HEK293 (cell line): ENCODE measurements around the gene DLG3.
A peak's percentile ranks its signal among the peaks of the same experiment; 100 is the strongest.

Experiments
- BCL11B ChIP-seq: fragments of 450-650 bp; formaldehyde crosslinking; IDR thresholded peaks from 2 replicates; pipeline ENCODE4 v1.5.1; 2016; ENCODE audit warnings: low read depth, missing biosample characterization, missing genetic modification characterization
- GFI1B ChIP-seq: fragments of 450-650 bp; formaldehyde crosslinking; IDR thresholded peaks from 2 replicates; pipeline ENCODE4 v1.5.1; 2016; ENCODE audit warnings: missing biosample characterization, missing genetic modification characterization
- GLIS2 ChIP-seq: fragments of 450-650 bp; formaldehyde crosslinking; IDR thresholded peaks from 2 replicates; pipeline ENCODE4 v1.5.1; 2016; ENCODE audit warnings: missing biosample characterization, missing genetic modification characterization
- KLF10 ChIP-seq: fragments of 450-650 bp; IDR thresholded peaks from 2 replicates; pipeline ENCODE4 v1.5.1; 2018; ENCODE audit warnings: missing biosample characterization, mild to moderate bottlenecking, missing genetic modification characterization
- MYNN ChIP-seq: fragments of 450-650 bp; formaldehyde crosslinking; IDR thresholded peaks from 2 replicates; pipeline ENCODE4 v1.5.1; 2016; ENCODE audit warnings: missing biosample characterization, missing genetic modification characterization, borderline replicate concordance
- MZF1 ChIP-seq: fragments of 450-650 bp; formaldehyde crosslinking; IDR thresholded peaks from 2 replicates; pipeline ENCODE4 v1.5.1; 2017; ENCODE audit warnings: missing biosample characterization, missing genetic modification characterization, borderline replicate concordance
- ZFP37 ChIP-seq: fragments of 450-650 bp; formaldehyde crosslinking; IDR thresholded peaks from 2 replicates; pipeline ENCODE4 v1.5.1; 2016; ENCODE audit warnings: missing biosample characterization, missing genetic modification characterization
- ZNF10 ChIP-seq: fragments of 450-650 bp; formaldehyde crosslinking; IDR thresholded peaks from 2 replicates; pipeline ENCODE4 v1.5.1; 2017; ENCODE audit warnings: missing biosample characterization, missing genetic modification characterization
- ZNF140 ChIP-seq: fragments of 450-650 bp; formaldehyde crosslinking; IDR thresholded peaks from 2 replicates; pipeline ENCODE4 v1.5.1; 2016; ENCODE audit warnings: missing biosample characterization, missing genetic modification characterization
- ZNF155 ChIP-seq: fragments of 450-650 bp; formaldehyde crosslinking; IDR thresholded peaks from 2 replicates; pipeline ENCODE4 v1.5.1; 2016; ENCODE audit warnings: missing biosample characterization, missing genetic modification characterization
- ZNF202 ChIP-seq: fragments of 450-650 bp; formaldehyde crosslinking; IDR thresholded peaks from 2 replicates; pipeline ENCODE4 v1.5.1; 2016; ENCODE audit warnings: missing biosample characterization, missing genetic modification characterization, borderline replicate concordance
- ZNF221 ChIP-seq: fragments of 450-650 bp; formaldehyde crosslinking; IDR thresholded peaks from 2 replicates; pipeline ENCODE4 v1.5.1; 2017; ENCODE audit warnings: missing biosample characterization, missing genetic modification characterization, borderline replicate concordance
- ZNF26 ChIP-seq: fragments of 450-650 bp; formaldehyde crosslinking; IDR thresholded peaks from 2 replicates; pipeline ENCODE4 v1.5.1; 2016; ENCODE audit warnings: missing biosample characterization, missing genetic modification characterization
- ZNF341 ChIP-seq: fragments of 450-650 bp; formaldehyde crosslinking; IDR thresholded peaks from 2 replicates; pipeline ENCODE4; 2016; ENCODE audit warnings: low read depth, missing biosample characterization, missing genetic modification characterization
- ZNF362 ChIP-seq: fragments of 450-650 bp; formaldehyde crosslinking; IDR thresholded peaks from 2 replicates; pipeline ENCODE4 v1.5.1; 2016; ENCODE audit warnings: missing biosample characterization, missing genetic modification characterization
- ZNF366 ChIP-seq: fragments of 450-650 bp; formaldehyde crosslinking; conservative IDR thresholded peaks from 2 replicates; pipeline ENCODE4 v1.5.1; 2016; ENCODE audit warnings: missing biosample characterization, missing genetic modification characterization
- ZNF391 ChIP-seq: fragments of 450-650 bp; formaldehyde crosslinking; IDR thresholded peaks from 2 replicates; pipeline ENCODE4 v1.5.1; 2016; ENCODE audit warnings: low read depth, missing biosample characterization, missing genetic modification characterization, borderline replicate concordance
- ZNF394 ChIP-seq: fragments of 450-650 bp; formaldehyde crosslinking; IDR thresholded peaks from 2 replicates; pipeline ENCODE4 v1.5.1; 2016; ENCODE audit warnings: missing biosample characterization, missing genetic modification characterization, mild to moderate bottlenecking, moderate library complexity, borderline replicate concordance
- ZNF501 ChIP-seq: fragments of 450-650 bp; formaldehyde crosslinking; IDR thresholded peaks from 2 replicates; pipeline ENCODE4 v1.5.1; 2016; ENCODE audit warnings: missing biosample characterization, missing genetic modification characterization
- ZNF510 ChIP-seq: fragments of 450-650 bp; formaldehyde crosslinking; IDR thresholded peaks from 2 replicates; pipeline ENCODE4 v1.5.1; 2018; ENCODE audit warnings: mild to moderate bottlenecking, missing genetic modification characterization, missing biosample characterization; ENCODE audit not compliant: insufficient replicate concordance
- ZNF555 ChIP-seq: fragments of 450-650 bp; formaldehyde crosslinking; conservative IDR thresholded peaks from 2 replicates; pipeline ENCODE4 v1.5.1; 2017; ENCODE audit warnings: missing biosample characterization, mild to moderate bottlenecking, missing genetic modification characterization, inconsistent platforms
- ZNF621 ChIP-seq: fragments of 450-650 bp; formaldehyde crosslinking; IDR thresholded peaks from 2 replicates; pipeline ENCODE4 v1.5.1; 2017; ENCODE audit warnings: missing biosample characterization, missing genetic modification characterization
- ZNF629 ChIP-seq: fragments of 450-650 bp; formaldehyde crosslinking; IDR thresholded peaks from 2 replicates; pipeline ENCODE4 v1.5.1; 2017; ENCODE audit warnings: missing biosample characterization, missing genetic modification characterization
- ZNF660 ChIP-seq: fragments of 450-650 bp; IDR thresholded peaks from 2 replicates; pipeline ENCODE4 v1.5.1; 2018; ENCODE audit warnings: missing biosample characterization, mild to moderate bottlenecking, missing genetic modification characterization
- ZNF664 ChIP-seq: fragments of 450-650 bp; formaldehyde crosslinking; IDR thresholded peaks from 2 replicates; pipeline ENCODE4 v1.5.1; 2016; ENCODE audit warnings: missing biosample characterization, missing genetic modification characterization
- ZNF677 ChIP-seq: fragments of 450-650 bp; IDR thresholded peaks from 2 replicates; pipeline ENCODE4 v1.5.0; 2018; ENCODE audit warnings: missing biosample characterization, mild to moderate bottlenecking, missing genetic modification characterization, moderate library complexity
- ZNF785 ChIP-seq: fragments of 450-650 bp; formaldehyde crosslinking; IDR thresholded peaks from 2 replicates; pipeline ENCODE4 v1.5.1; 2016; ENCODE audit warnings: missing biosample characterization, missing genetic modification characterization
- ZNF791 ChIP-seq: fragments of 450-650 bp; formaldehyde crosslinking; IDR thresholded peaks from 2 replicates; pipeline ENCODE4 v1.5.1; 2016; ENCODE audit warnings: missing biosample characterization, missing genetic modification characterization
- ZNF837 ChIP-seq: fragments of 450-650 bp; formaldehyde crosslinking; IDR thresholded peaks from 2 replicates; pipeline ENCODE4 v1.5.1; 2016; ENCODE audit warnings: missing biosample characterization, missing genetic modification characterization
- ZSCAN16 ChIP-seq: fragments of 450-650 bp; formaldehyde crosslinking; IDR thresholded peaks from 2 replicates; pipeline ENCODE4 v1.5.1; 2016; ENCODE audit warnings: missing biosample characterization, missing genetic modification characterization
- ZSCAN18 ChIP-seq: fragments of 450-650 bp; formaldehyde crosslinking; IDR thresholded peaks from 2 replicates; pipeline ENCODE4 v1.5.1; 2016; ENCODE audit warnings: missing biosample characterization, missing genetic modification characterization
- TF ChIP-seq, protein P1 (sequence below): fragments of 450-650 bp; formaldehyde crosslinking; IDR thresholded peaks from 2 replicates; pipeline ENCODE4 v1.5.1; 2016; ENCODE audit warnings: missing biosample characterization, missing genetic modification characterization
- TF ChIP-seq, protein P2 (sequence below): fragments of 450-650 bp; formaldehyde crosslinking; IDR thresholded peaks from 2 replicates; pipeline ENCODE4 v1.5.1; 2016; ENCODE audit warnings: missing biosample characterization, missing genetic modification characterization
- TF ChIP-seq, protein P3 (sequence below): fragments of 450-650 bp; formaldehyde crosslinking; IDR thresholded peaks from 2 replicates; pipeline ENCODE4 v1.5.1; 2016; ENCODE audit warnings: missing biosample characterization, missing genetic modification characterization

Gene DLG3

DNA sequence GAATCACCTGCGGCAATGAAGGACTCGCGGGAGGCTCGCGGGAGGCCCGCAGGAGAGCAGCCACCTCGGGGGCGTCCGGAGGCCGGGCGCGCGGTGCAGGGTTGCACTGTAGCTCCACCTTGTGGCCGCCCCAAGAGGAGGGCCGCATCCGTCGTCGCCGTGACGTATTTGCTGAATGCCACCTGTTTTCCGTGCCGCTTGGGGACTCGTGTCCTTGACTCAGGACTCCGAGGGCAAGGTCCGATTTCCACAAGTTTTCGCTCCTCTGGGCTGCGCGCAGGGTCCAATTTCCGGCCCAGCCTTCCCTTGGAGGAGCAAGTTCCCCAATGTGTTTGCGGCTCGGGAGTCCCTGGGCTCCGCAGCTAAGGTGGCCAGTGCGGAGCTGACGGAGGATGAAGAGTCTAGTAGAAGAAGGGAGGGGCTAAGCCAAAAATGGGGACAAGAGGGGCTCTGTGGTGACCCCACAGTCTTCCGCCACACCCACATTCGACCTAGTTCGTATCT lies 10.7 kb upstream of the DLG3 start (continued):
- TF ChIP-seq, protein P1, sequence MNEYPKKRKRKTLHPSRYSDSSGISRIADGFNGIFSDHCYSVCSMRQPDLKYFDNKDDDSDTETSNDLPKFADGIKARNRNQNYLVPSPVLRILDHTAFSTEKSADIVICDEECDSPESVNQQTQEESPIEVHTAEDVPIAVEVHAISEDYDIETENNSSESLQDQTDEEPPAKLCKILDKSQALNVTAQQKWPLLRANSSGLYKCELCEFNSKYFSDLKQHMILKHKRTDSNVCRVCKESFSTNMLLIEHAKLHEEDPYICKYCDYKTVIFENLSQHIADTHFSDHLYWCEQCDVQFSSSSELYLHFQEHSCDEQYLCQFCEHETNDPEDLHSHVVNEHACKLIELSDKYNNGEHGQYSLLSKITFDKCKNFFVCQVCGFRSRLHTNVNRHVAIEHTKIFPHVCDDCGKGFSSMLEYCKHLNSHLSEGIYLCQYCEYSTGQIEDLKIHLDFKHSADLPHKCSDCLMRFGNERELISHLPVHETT: no peak
- TF ChIP-seq ZSCAN16 (tag by site-specific recombination) (no peak), ZNF791 (tag by site-specific recombination) (no peak), ZNF664 (tag by site-specific recombination) (no peak), ZFP37 (tag by site-specific recombination) (no peak), ZNF341 (tag by site-specific recombination) (no peak), ZNF221 (tag by site-specific recombination) (no peak), ZNF202 (tag by site-specific recombination) (no peak), ZSCAN18 (no peak), MYNN (tag by site-specific recombination) (no peak), MZF1 (no peak), ZNF621 (tag by site-specific recombination) (no peak), ZNF510 (tag by site-specific recombination) (no peak), ZNF362 (tag by site-specific recombination) (no peak), BCL11B (tag by site-specific recombination) (no peak; the same call in 1 of the 2 replicates), KLF10 (no peak), ZNF629 (tag by site-specific recombination) (peak; percentile 93), ZNF26 (tag by site-specific recombination) (no peak), ZNF501 (tag by site-specific recombination) (no peak), ZNF10 (tag by site-specific recombination) (no peak), ZNF394 (tag by site-specific recombination) (no peak), ZNF785 (no peak), ZNF837 (tag by site-specific recombination) (no peak), ZNF555 (tag by site-specific recombination) (no peak), ZNF660 (tag by site-specific recombination) (no peak; the same call in 1 of the 2 replicates), ZNF677 (tag by site-specific recombination) (no peak), GFI1B (tag by site-specific recombination) (no peak), ZNF140 (no peak), ZNF366 (tag by site-specific recombination) (no peak), ZNF155 (no peak), GLIS2 (tag by site-specific recombination) (peak; percentile 89), ZNF391 (tag by site-specific recombination) (no peak)
- TF ChIP-seq, protein P2, sequence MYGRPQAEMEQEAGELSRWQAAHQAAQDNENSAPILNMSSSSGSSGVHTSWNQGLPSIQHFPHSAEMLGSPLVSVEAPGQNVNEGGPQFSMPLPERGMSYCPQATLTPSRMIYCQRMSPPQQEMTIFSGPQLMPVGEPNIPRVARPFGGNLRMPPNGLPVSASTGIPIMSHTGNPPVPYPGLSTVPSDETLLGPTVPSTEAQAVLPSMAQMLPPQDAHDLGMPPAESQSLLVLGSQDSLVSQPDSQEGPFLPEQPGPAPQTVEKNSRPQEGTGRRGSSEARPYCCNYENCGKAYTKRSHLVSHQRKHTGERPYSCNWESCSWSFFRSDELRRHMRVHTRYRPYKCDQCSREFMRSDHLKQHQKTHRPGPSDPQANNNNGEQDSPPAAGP: peak; percentile 55; the same call in 1 of the 2 replicates
- TF ChIP-seq, protein P3, sequence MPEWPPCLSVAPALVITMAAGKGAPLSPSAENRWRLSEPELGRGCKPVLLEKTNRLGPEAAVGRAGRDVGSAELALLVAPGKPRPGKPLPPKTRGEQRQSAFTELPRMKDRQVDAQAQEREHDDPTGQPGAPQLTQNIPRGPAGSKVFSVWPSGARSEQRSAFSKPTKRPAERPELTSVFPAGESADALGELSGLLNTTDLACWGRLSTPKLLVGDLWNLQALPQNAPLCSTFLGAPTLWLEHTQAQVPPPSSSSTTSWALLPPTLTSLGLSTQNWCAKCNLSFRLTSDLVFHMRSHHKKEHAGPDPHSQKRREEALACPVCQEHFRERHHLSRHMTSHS (tag by site-specific recombination): no peak
